Fibroblast of lung (primary cell): ENCODE data around the gene SOX2. TPM values are rescaled to one million over a fixed set of nuclear protein-coding genes. Genes with fewer than 3 reads are reported as not detected.

Experiments
- DNase-seq, 2 donors: peaks; one replicate each; pipeline versions ENCODE4 v3.0.0 to v3.0.0-alpha.2; 2010; ENCODE audit warnings: low read depth in 2 of 2
- H2AFZ ChIP-seq: 2 replicates; pipeline ENCODE4 v1.5.1; 2012; ENCODE audit warnings: low read length, control low read depth, inconsistent platforms
- H3K27ac ChIP-seq: 2 replicates; pipeline ENCODE4 v1.5.1; 2011; ENCODE audit warnings: low read length, control low read depth; ENCODE audit not compliant: insufficient read depth
- H3K27me3 ChIP-seq: 2 replicates; pipeline ENCODE4 v1.5.1; 2011; ENCODE audit warnings: mild to moderate bottlenecking, low read length; ENCODE audit not compliant: control insufficient read depth, insufficient read depth
- H3K36me3 ChIP-seq: 2 replicates; pipeline ENCODE4 v1.5.1; 2011; ENCODE audit warnings: low read length; ENCODE audit not compliant: control insufficient read depth, insufficient read depth
- H3K4me1 ChIP-seq: 2 replicates; pipeline ENCODE4 v1.5.1; 2011; ENCODE audit warnings: low read length; ENCODE audit not compliant: control insufficient read depth, insufficient read depth; ENCODE audit errors: extremely low read depth
- H3K4me2 ChIP-seq: 2 replicates; pipeline ENCODE4 v1.5.1; 2011; ENCODE audit warnings: low read length, control low read depth; ENCODE audit not compliant: insufficient read depth; ENCODE audit errors: extremely low read depth
- H3K4me3 ChIP-seq, 4 experiments: fragments of 200-600 bp in 1 of 4; sonication (generic) in 1 of 4; replicated peaks in 1 of 4; 2 replicates each; pipeline ENCODE4 v1.5.1; 2011 to 2016; ENCODE audit warnings: low read length in 4 of 4, low read depth in 3 of 4, mild to moderate bottlenecking in 3 of 4, control low read depth in 2 of 4, inconsistent platforms in 1 of 4, mixed read lengths in 1 of 4; ENCODE audit not compliant: insufficient read depth in 1 of 4; ENCODE audit errors: control extremely low read depth in 1 of 4
- H3K79me2 ChIP-seq: 2 replicates; pipeline ENCODE4 v1.5.1; 2012; ENCODE audit warnings: mild to moderate bottlenecking, low read length, inconsistent platforms; ENCODE audit not compliant: control insufficient read depth, insufficient read depth
- H3K9ac ChIP-seq: 2 replicates; pipeline ENCODE4 v1.5.1; 2011; ENCODE audit warnings: mild to moderate bottlenecking, low read length, control low read depth; ENCODE audit not compliant: insufficient read depth
- H3K9me3 ChIP-seq: 2 replicates; pipeline ENCODE4 v1.5.1; 2012; ENCODE audit warnings: low read depth, low read length; ENCODE audit not compliant: control insufficient read depth, insufficient read depth
- H4K20me1 ChIP-seq: 2 replicates; pipeline ENCODE4 v1.5.1; 2011; ENCODE audit warnings: low read length; ENCODE audit not compliant: control insufficient read depth, insufficient read depth; ENCODE audit errors: extremely low read depth
- CTCF ChIP-seq, 2 donors: IDR thresholded peaks in 1 of 2; conservative IDR thresholded peaks in 1 of 2; 1 replicate in 1 of 2; 2 replicates in 1 of 2; pipeline ENCODE4 v1.5.1; 2011 to 2012; ENCODE audit warnings: low read length in 2 of 2, control low read depth in 1 of 2, inconsistent platforms in 1 of 2, low read depth in 1 of 2, mild to moderate bottlenecking in 1 of 2
- EZH2 ChIP-seq: IDR thresholded peaks from 2 replicates; pipeline ENCODE4 v1.5.1; 2012; ENCODE audit warnings: low read length, control low read depth, mild to moderate bottlenecking; ENCODE audit errors: missing control alignments
- polyA plus RNA-seq, 2 donors: library from polyadenylated mRNA; depleted of rRNA in 1 of 2; stranded (reverse) in 1 of 2; unstranded in 1 of 2; fragments of >200 nt; gene quantifications; 2 replicates each; pipeline ENCODE4 v1.2.1, GENCODE V29; 2011 to 2012; ENCODE audit warnings: missing spikeins in 1 of 2
- total RNA-seq: library from RNA; depleted of rRNA; stranded (reverse); fragments of >200 nt; gene quantifications from 2 replicates; pipeline ENCODE4 v1.2.1, GENCODE V29; 2014

The SOX2 gene
- total and polyA plus RNA-seq, 2 donors (not counting 1 experiment from before 2014, with no cell fraction given), result not detected

DNA sequence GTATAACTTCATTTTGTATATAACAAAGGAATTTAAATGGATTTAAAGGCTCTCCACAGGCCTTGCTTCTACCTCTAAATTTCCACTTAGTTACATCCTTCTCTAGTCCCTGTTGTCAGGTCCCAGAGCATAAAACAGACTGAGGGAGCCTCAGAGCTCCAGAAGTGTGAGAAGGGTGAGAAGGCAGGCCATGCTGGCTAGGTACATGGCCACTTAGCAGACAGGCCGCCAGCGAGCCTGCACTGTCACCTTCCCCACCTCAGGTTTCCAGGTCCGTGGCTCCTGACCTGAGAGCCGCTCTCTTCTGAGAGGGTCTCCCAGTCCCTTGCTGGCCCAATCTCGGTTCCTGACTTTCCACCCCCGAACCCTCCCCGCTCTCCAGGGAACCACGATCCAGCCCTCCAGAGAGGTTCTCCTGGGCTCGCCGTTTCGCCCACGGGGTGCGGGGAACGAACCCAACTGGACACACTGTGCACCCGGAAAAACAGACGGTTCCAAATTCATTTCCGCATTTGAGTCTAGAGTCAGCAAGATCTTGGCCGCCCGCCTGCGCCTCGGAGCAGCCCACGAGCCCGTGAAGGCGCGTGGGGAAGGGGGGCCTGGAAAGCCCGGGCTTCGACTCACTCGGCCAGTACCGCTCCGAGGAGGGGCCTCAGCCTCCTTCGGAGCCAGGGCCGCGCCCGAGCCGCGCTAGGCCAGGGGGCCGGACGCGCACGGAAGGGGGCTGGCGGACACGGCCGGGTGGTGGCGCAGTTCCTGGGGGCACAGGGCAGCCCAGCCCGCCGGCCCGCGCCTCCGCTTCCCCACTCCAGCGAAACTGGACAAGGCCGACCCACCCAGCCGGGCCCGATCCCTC is 16.7 kb upstream of the SOX2 start:
- H3K4me3 ChIP-seq, result peak overlapping the region in 3 of 4 experiments; percentile 9 to 50 (median 46)
- peak in 1 of 2 donors; percentile 57 for DNase-seq

DNA sequence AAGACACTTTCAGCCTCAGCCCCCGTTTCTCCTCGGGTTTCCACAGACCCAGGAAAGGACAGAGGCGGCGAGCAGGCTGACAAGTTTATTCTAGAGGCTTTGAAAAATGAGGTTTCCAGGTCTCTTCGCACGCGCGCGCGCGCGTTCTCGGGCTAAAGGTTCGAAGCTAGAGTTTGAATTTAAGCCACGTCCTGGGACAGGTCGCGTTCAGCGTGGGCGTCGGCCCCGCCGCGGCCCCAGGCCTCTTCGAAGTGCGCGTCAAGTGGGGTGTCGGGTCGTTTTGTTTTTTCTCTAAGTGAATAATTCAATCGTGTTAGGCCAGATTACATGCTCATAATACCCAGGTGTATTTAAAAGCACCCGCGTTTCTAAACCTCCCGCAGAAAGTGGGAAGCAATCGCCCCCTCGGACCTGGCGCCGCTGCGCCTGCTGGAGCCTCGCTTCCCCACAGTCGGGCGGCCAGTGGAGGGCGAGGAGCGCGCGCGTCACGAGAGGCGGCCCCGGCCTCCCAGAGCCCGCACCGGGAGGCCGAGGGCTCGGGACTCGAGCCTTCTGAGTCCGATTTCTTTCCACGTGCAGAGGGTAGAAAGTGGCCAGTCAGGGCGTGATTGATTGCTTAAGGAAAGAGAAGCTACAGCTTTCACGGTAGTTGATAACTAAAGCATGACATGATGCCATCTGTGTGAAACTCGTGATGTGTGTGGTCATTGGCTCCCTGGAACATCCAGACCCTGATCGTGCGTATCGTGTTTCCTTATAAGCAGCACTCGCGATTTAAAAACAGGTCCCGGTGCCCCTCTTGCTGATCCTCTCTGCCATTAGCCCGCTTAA is 15.8 kb upstream of the SOX2 start:
- peak in 1 of 2 donors; percentile 32 for DNase-seq
- no peak overlapping the region for H3K9ac ChIP-seq
- peak overlapping the region in 3 of 4 experiments; percentile 9 to 50 (median 46) for H3K4me3 ChIP-seq
- H2AFZ ChIP-seq, result peak overlapping the region; percentile 41
- TF ChIP-seq CTCF (conservative IDR thresholded peaks at IDR 0.05 in 1 of 2, IDR thresholded peaks at IDR 0.05 in 1 of 2; ENCODE audit: low read depth in 1 of 2, low read length in 2 of 2) (no peak), EZH2 (peak; percentile 48)
- H3K4me1 ChIP-seq, result no peaks in the 10 kb centered on the region
- H3K4me2 ChIP-seq, result peak overlapping the region; percentile 79
- peaks cover 18% of the 10 kb centered on the region for H3K27me3 ChIP-seq
- H3K9me3 ChIP-seq, result no peaks in the 10 kb centered on the region
- no peaks in the 10 kb centered on the region for H3K79me2 ChIP-seq
- H3K36me3 ChIP-seq, result no peaks in the 10 kb centered on the region
- no peaks in the 10 kb centered on the region for H4K20me1 ChIP-seq
- no peak overlapping the region for H3K27ac ChIP-seq

More for the DNA sequence above, 16.7 kb upstream of the SOX2 start:
- no peak overlapping the region for H2AFZ ChIP-seq
- H3K4me1 ChIP-seq, result no peaks in the 10 kb centered on the region
- peak overlapping the region; percentile 79 for H3K4me2 ChIP-seq
- peaks cover 18% of the 10 kb centered on the region for H3K27me3 ChIP-seq
- H3K36me3 ChIP-seq, result no peaks in the 10 kb centered on the region
- no peak for TF ChIP-seq EZH2
- TF ChIP-seq CTCF (conservative IDR thresholded peaks at IDR 0.05 in 1 of 2, IDR thresholded peaks at IDR 0.05 in 1 of 2; ENCODE audit: low read depth in 1 of 2, low read length in 2 of 2), result no peak
- no peak overlapping the region for H3K9ac ChIP-seq
- no peaks in the 10 kb centered on the region for H3K79me2 ChIP-seq
- H3K9me3 ChIP-seq, result no peaks in the 10 kb centered on the region
- no peaks in the 10 kb centered on the region for H4K20me1 ChIP-seq
- no peak overlapping the region for H3K27ac ChIP-seq

- no peaks in the 10 kb centered on the region for H3K9me3 ChIP-seq
- no peak overlapping the region for H3K9ac ChIP-seq
- H3K27ac ChIP-seq, result no peak overlapping the region
- H3K27me3 ChIP-seq, result peaks cover 18% of the 10 kb centered on the region
- no peak for DNase-seq
- no peak overlapping the region for H3K4me2 ChIP-seq
- no peak for TF ChIP-seq EZH2
- TF ChIP-seq CTCF (conservative IDR thresholded peaks at IDR 0.05 in 1 of 2, IDR thresholded peaks at IDR 0.05 in 1 of 2; ENCODE audit: low read depth in 1 of 2, low read length in 2 of 2), result no peak
- H3K4me3 ChIP-seq, result no peak overlapping the region
- H2AFZ ChIP-seq, result no peak overlapping the region
- H3K4me1 ChIP-seq, result no peaks in the 10 kb centered on the region
- H3K36me3 ChIP-seq, result no peaks in the 10 kb centered on the region
- H4K20me1 ChIP-seq, result no peaks in the 10 kb centered on the region
- H3K79me2 ChIP-seq, result no peaks in the 10 kb centered on the region
Observed at GRCh38 chr3:181696626-181697230, 15.0 kb upstream of the SOX2 start.
